SKM-1 (cell line): ENCODE results near the gene MORF4L2.

Experiments used
- DNase-seq: peaks from one replicate; lab custom pipeline; 2025; ENCODE audit not compliant: unreplicated experiment; lab: John Stamatoyannopoulos, UW

The MORF4L2 gene

GRCh38 chrX:103637604-103638338 lies 48.7 kb downstream of the MORF4L2 start:
- DNase-seq: no peak

GRCh38 chrX:103635436-103635835 lies 51.1 kb downstream of the MORF4L2 start:
- DNase-seq: no peak

GRCh38 chrX:103631145-103631544 lies 55.4 kb downstream of the MORF4L2 start:
- DNase-seq: no peak

GRCh38 chrX:103630171-103630511 lies 56.4 kb downstream of the MORF4L2 start:
- DNase-seq: no peak

GRCh38 chrX:103629318-103630170 lies 57.0 kb downstream of the MORF4L2 start:
- no peak for DNase-seq

GRCh38 chrX:103628386-103629317 lies 57.8 kb downstream of the MORF4L2 start, which contains the start of gene TCEAL1:
Gene TCEAL1, plus strand, starts transcription at chrX:103628975. Its CDS starts 942 bp downstream, at chrX:103629917.
- no peak for DNase-seq

- DNase-seq: no peak
These were observed 59.6 kb downstream of the MORF4L2 start for GRCh38 chrX:103626855-103627254.
